NCI-H748 treated with DMSO at 0.1 percent for 48 hours (cell line): ENCODE data around the gene GPR132.
A peak's percentile ranks its signal among the peaks of the same experiment; 100 is the strongest.

Source experiments
- DNase-seq: peaks from one replicate; lab custom pipeline; 2025; lab: John Stamatoyannopoulos, UW

The GPR132 gene

DNA sequence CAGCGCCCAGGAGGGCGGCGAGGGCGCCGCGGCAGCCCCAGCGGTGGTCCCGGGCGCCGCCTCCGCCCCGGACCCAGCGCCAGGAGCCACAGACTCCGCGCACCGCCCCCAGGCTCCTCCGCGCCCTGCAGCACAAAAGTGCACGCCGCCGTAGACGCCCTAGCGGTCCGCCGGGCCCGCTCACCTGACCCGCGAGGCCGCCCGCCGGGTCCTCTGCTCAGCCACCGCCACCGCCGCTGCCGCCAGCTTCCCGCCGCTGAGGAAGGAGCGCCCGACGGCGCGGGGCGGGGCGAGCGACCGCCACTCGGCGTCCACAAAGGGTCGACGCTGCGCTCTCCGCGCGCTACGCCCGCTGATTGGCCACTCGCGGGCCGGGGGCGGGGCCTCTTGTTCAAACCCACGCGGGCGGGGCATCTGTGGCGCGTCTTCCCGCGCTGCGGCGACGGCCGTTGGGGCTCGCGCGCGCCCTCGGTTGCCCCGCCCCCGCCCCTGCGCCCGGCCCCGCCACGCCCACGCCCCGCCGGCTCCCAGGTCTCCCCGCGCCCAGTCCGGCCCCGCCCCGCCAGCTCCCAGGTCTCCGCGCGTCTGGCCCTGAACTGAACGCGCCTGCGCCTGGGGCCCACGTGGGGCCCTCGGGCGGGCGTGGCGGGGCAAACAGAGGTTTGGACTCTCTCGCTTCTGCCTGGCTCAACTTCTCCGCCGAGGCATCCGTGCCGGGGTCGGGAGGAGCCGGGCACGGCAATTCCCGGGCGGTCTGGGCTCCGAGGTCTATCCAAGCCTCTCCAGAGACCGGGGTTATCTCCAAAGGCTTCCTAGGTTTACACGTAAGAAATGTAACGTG lies 44.2 kb downstream of the GPR132 start, which contains the start of gene CDCA4:
Gene CDCA4 (minus strand): TSS at position 269 of the 841 bp plus-strand sequence. CDS start 9,154 bp downstream, outside the sequence.
- peak; percentile 99 for DNase-seq

DNA sequence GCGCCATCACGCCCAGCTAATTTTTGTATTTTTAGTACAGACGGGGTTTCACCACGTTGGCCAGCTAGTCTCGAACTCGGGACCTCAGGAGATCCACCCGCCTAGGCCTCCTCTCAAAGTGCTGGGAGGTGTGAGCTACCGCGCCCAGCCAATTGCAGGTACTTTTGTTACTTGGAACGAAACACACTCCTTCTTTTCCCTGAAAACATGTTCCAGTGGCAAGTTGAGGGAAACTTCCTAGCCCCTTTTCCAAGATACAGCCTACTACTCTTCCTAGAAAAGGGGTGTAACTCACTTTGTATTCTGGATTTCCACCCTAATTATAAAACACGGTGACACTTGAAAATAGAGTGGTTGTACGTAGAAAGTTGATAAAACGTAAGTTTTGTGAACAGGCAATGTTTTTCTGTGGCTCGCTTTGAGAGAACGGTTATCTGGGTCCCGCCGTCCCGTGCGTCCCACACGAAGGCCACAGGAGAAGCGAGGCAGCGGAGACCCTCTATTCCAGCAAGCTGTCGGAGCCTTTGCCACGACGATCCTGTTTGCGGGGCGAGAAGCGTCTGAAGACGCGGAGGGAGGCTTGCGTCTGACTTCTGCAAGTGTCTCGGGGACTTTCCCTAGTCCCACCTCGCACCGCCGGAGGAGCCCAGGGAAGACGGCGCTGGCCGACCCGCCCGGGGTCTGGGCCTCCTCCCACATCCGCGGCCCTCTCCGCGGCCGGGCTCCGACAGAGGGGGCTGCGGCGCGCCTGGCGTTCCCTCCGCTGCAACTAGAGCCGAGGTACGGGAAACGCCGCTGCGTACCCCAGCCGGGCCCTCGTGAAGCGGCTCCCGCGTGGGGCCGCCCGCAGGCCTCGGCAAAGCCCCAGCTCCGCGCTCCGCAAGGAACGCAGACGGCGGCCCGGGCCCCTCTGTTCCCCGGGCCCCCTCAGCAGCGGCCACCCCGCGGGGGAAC lies 45.1 kb downstream of the GPR132 start:
- DNase-seq, result peak; percentile 26

DNA sequence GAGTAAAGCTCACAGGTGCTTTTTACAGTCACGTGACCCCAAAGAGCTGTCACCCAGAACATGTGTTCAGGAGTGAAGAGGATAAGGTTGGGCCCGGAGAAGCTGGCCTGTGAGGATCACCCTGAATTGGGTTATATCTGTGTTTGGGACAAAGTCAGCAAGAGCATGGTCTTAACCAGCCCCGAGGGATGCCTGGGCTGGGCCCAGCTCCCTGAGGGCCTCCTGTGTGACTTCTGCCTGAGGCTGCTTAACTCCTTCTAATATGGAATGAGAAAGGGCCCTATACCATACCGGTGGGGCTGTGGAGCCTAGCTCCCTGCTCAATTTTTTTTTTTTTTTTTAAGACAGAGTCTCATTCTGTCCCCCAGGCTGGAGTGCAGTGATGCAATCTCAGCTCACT lies 46.8 kb downstream of the GPR132 start:
- DNase-seq, result no peak

DNA sequence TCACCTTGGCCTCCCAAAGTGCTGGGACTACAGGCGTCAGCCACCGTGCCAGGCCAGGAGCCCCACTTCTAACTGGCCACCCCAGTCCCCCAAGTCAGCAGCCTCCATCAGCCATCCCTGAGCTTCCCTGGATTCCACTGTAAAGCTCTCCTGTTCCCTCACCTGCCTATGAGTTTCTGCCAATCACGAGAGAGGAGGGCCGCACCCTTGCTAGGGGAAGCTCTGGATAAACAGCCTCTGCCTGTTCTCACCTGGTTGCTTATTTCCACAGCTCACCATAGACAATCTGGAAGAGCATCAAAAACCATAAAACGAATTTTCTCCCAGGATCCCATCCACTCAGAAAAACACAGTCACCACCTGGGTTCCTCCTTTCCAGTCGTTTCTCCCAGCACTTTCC lies 49.3 kb downstream of the GPR132 start:
- DNase-seq, result no peak

DNA sequence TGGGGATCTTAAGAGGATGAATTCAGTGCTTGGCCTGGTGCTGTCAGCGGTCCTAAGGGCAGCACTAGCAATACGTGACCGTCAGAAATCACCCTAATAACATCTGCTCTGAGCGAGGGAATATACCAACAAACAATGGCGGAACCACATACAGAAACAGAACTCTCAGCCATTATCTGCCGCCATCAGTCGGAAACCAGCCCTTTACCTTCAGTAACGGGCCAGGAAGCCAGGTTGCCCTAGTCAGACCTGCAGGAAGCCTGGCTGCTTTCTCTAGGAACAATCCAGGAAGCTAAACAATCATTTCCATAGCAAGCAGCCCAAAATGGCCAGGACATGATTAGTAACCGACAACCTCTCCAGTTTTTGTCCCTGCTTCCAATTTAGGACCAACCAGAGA lies 50.0 kb downstream of the GPR132 start:
- DNase-seq, result no peak

DNA sequence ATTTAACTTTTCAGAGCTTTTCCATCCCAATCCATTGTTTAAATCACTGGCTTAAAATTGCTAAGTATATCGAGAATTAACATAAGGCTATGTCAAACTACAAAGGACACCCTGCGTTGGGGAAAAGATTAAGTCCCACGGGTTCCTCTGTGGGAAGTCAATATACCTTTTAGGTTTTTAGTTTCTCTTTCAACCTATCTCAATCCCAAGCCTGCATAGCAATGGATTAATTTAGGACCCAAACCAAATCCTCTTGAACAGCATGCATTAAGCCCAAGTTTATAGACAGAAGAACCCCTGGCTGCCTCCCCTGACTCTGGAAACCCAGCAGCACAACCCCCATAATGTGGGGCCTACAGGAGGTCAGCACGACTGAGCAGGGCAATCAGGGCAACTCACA lies 50.6 kb downstream of the GPR132 start:
- DNase-seq, result no peak

DNA sequence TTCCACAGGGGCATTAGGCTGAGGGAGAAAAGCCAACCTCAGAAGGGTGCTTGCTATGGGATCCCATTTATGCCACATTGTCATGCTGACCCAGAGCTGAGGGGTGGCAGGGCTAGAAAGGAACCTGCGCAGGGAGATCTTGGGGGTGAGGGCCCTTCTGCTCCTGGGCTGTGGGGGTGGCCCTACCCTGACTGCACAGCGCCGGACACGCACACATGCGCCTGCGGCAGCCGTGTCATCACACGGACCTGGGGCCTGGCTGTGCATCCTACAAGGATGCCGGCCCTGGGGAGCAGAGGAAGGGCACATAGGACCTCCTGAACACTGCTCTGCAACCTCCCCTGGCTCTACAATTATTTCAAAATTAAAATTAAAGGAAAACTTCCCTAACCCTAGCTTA lies 51.2 kb downstream of the GPR132 start:
- no peak for DNase-seq

DNA sequence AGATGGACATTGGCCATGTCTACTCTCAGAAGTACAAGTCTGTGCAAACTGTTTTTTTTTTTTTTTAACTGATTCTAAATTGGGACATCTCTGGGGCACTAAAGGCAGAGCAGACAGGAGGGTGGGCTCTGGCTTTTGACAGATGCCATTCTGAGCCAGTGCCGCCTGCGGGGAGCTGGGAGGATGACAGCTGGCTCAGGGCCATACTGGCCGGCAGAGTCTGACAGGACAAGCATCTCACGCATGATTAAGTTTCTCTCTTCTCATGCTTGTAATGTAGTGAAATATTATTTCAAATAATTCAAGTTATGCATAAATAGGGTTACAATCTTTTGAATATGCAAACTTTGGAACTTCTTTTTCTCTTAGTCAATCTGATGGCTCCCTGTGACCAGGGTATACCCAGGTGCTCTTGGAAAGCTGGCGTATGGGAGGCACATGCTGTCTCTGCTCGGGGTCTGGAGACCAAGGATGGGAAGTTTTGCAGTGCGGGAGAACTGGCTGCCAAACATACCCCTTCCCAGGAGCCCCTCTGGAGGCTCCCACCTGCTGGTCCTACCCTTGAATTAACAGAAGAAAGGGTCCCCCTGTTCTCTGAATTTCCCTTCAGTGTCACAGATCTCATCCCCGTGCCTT lies 52.0 kb downstream of the GPR132 start:
- DNase-seq, result no peak

DNA sequence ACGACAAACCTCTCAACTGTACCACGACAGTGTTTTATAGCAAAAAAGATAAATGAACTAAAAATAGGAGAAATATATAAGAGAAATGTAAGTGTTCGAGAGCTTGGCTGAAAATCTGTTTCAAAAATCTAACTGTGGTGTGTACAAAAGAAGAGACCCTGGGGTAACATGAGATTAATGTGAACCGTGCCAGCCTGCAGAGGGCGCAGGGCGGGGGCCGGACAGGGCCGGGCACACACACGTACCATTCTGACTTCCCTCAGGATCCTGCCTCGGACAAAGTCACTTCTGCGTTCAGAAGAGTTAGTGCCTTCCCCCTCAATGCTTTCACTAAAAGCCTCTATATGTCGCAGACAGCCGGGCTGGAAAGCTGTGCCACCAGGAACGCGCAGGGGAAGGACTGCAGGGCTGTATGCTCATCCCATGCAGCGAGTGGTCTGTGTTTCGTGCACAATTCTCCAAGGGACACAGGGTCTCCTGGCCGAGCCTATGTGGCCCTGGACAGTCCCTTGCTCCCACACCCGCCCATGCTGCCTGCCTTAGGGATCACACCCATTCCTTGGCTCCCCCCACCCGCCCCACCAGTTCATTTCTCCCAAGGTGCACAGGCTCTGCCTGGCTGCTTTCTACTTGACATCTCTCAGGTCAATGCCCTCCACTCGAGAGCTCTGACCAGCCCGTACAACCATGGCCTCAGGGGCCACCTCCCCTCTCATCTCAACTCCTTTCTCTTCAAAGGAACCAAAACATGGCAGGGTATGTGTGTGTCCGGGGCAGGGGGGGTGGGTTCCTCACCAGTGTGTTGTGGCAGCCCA lies 52.9 kb downstream of the GPR132 start:
- no peak for DNase-seq

DNA sequence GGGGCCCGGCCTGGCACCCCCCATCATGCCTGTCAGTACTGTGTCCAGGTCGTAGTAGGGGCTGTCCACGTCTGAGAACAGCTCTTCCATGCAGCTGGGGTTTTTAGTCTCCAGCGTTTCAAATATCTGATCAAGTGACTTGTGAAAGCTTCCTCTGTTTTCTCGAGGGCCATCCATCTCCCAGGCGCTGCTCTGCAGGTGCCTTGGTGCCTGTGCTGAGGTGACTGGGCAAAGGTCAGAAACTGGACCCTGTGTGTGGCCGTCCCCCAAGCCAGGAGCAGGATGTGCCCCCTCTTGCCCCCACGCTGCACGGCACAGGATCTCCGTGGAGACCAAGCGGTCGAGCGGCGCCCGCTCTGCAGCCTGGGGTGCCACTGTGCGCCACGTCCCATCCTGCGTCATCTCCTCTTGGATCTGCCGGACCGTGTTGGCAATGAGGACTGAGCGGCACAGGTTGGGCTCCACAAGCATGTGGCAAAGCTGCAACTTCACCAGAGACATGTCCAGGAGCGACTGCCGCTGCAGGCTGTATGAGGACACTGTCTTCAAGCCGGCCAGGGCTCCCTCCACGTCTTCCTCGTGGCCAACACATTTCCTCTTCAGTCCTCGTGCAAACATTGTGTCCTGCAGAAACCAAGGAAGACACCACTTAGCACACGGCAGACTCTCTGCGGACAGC lies 53.8 kb downstream of the GPR132 start:
- DNase-seq, result no peak

DNA sequence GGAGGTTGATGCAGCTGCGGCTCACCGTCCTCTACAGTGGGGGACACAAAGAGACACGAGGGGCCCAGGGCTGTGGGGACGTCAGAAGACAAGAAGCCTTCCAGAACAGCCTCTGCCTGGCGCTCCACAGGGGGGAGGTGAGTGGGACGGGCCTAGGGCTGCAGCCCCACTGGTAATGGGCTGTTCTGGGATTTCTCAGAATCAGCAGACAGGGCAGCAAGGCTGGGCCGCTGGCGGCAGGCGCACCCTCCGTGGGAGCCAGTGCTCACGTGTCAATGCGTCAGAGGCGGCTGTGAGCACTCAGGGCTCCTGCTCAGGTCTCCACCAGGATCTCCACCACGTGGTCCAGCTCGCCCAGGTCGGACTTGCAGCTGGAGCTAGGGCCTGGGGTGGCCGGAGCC lies 54.3 kb downstream of the GPR132 start:
- no peak for DNase-seq

DNA sequence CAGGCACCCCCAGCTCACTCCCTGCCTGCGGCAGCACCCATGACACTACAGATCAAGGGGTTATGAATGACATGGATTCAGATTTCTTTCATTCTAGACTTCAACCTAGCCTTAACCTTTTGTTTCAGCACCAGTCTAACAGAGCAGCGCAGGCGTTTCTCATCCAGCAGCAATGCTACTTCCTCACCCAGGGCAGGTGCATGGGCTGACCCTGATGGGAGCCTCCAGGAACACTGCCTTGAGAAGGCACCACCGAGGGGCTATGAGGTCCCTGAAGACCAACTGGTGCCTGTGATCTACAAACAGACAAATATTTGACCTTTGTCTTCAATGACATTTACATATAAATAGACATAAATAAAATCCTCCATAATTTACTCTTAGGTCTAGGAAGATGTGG lies 55.1 kb downstream of the GPR132 start:
- DNase-seq, result no peak

DNA sequence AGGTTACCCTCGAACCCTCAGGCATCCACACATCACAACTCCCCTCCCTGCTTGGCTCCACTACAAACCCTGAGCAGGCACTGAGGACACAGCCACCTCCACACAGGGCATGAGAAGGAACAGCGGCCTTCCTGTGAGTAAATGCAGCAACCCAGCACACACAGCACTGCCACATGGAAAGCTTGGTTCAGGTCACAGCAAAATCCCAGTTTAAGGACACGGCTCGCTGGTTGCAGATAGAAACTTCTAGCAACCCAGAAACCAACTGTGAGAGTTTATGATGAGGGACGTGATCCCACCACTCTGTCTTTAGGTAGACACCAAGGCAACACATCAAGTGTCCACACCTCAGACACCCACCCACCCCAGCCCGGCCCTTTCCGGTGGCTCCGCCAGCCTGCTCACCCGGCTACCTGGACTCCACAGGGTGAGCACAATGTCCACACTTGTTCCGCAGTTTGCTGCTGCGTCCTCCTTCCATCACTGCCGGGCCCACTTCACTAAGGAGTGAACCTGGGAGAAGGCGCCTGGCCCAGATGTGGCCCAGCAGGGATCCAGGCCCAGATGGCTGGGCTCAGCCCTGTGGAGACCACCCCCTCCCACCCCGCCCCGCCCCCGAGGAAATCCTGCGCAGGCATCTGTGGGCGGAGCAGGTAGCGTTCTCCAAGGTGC lies 57.5 kb downstream of the GPR132 start:
- no peak for DNase-seq

DNA sequence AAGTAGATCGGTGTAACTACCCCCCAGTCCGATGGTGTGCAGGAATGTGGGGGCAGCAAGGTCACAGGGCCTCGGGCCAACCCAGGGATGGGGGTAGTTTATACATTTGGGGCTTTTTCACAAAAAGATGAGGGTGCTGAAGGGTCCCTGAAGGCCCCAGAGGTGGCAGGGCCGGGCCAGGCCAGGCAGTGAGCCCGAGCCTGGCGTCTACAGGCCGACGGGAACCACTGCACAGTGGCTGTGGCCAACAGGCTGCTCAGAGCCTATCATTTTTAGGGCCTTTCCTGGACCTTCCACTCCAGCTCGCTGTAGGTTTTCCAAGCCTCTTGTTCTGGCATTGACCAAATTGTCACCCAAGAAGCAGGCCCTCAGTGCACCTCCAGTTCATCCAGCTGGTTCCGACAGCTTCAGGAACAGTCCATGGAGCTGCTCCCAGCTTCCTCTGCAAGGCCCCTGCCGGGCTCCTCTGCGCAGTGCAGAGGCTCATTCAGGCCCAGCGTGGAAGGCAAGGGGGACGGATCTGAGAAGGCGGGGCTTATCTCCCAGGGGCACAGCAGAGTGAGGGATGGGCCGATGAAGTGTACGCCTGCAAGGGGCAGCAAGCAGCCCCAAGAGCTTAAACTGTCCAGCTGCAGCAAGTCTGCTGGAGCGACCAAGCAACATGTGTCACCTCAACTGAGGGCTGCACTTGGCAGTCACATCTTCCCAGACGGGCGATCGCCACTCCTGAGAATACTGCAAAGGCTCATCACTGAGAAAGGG lies 58.2 kb downstream of the GPR132 start:
- DNase-seq, result no peak

DNA sequence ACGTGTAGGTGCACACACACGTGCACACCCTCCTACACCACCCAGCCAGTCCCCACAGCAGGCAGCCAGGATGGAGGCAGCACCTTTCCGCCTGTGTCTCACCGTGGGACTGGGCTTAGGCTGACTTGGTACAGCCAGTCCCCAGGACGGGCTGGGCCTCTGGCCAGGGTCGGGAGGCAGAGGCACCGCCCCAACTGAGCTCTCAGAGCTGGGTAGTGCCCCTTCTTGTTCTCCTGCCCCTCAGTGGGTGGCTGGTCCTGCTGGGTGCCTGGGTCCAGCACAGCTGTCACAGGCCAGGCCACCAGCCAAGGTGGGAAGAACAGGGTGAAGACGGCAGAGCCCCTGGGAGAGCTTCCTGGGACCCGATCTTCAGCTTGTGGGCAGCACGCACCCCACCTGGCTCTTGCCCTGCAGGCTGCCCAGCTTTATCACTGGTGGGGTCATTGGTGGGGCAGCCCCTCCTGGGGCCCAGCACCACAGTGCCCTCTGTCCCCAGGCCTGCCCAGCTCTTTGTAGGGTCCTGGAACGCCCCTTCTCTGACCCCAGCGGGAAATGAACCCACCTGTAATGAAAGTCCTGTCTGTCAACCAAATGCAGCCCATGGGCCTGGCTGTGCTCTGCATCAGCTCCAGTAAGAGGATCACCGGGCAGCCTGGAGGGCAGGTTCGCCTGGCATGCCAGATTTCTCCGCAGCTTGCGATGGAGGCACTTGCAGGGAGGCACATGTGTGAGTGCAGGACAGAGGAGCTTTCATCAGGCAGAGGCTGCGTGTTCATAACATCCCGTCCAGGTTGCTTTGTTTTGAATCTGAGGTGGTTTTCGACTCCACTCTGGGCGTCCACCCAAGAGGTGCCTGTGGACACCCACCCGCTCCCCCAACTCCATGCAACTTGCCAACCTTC lies 59.0 kb downstream of the GPR132 start:
- no peak for DNase-seq

DNA sequence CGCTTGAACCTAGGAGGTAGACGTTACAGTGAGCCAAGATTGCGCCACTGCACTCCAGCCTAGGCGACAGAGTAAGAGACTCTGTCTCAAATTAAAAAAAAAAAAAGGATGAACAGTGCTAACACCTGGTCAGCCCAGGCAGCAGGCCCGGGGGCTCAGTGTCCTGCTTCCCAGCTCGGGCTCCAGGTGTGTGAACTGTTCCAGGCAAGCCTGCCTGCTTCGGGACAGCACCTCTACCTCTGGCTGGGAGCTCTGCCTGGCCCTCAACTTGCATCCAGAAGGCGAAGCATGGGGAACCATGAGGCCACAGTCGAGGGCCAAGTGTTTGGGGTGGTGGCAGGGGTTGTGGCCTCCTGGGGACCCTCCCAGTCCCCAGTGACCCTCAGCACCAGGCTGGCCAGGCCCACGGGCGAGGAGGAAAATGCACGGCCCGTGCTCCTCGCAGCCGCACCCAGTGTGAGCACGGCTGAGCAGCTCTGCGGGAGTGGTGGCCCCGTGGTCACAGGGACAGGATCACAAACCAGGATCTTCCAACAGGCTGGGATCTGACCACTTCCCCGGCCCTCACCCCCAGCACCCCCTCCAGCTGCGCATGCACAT lies 59.8 kb downstream of the GPR132 start:
- DNase-seq, result no peak
